ENCODE data around the gene ZNF205. TPM values are rescaled to one million over a fixed set of nuclear protein-coding genes. Genes with fewer than 3 reads are reported as not detected.

Gene ZNF205
- total RNA-seq, 2 experiments from 2014 or later: not detected

DNA sequence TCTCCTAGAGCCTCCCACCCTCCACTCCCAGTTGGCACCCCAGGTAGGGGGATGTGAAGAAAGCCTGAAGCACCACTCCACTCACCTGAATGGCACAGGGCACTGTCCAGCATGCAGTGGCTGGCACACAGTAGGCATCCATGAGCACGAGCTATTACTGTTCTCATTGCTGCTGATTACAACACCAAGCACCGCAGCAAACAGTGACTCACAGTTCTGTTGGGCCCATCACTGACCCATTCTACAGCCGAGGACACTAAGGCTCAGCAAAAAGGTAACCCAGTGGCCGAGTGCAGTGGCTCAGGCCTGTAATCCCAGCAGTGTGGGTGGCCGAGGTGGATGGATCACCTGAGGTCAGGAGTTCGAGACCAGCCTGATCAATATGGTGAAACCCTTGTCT is 16.0 kb upstream of the ZNF205 start:
- Mint-ChIP-seq H3K4me3 (no peak overlapping the region), H3K9me3 (no peaks in the 10 kb centered on the region), H3K27ac (no peak overlapping the region), H3K4me1 (peaks cover 55% of the 10 kb centered on the region), H3K36me3 (ENCODE audit: low read depth) (no peaks in the 10 kb centered on the region), H3K27me3 (no peaks in the 10 kb centered on the region)
- DNase-seq: no peak
- ChIA-PET POLR2A (interaction anchor here (0.6 to 8.8 kb wide), 8 partner anchors 10 to 113 kb away, joined by 3 to 84 read pairs (median 4); partner anchors contain the start of gene IL32), CTCF (interaction anchor here (1.0 to 12.1 kb wide), 18 partner anchors 9 to 68 kb away, joined by 3 to 254 read pairs (median 6); partner anchors contain the start of genes IL32 and ZNF213)

DNA sequence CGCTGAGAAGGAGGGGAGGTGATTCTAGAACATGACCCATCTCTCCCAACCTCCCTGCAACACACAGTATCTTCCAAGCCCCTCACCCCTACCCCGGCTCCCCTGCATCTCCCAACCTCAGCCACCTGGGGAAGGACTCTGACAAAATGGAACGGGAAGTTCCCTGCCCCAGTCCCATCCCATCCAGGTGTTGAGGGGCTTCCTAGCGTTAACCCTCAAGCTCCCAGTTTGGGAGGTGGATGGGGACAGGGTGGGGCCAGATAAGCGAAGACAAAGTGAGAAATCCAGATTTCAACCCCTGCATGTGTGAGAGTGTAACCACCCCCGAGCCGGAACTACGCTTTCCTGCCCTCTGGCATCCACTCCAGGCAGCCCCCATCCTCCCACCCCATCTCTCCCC is 15.1 kb upstream of the ZNF205 start:
- Mint-ChIP-seq H3K4me3 (no peak overlapping the region), H3K4me1 (peaks cover 57% of the 10 kb centered on the region), H3K27me3 (no peaks in the 10 kb centered on the region), H3K36me3 (ENCODE audit: low read depth) (no peaks in the 10 kb centered on the region), H3K27ac (no peak overlapping the region), H3K9me3 (no peaks in the 10 kb centered on the region)
- no peak for DNase-seq
- CTCF ChIA-PET: interaction anchor here (0.5 to 12.1 kb wide), 9 partner anchors 10 to 134 kb away, joined by 3 to 254 read pairs (median 5); partner anchors contain the start of gene ZNF213
- POLR2A ChIA-PET: interaction anchor here (2.0 to 8.8 kb wide), 2 partner anchors 21 to 35 kb away, joined by 6 to 84 read pairs; no protein-coding TSS in a partner anchor

DNA sequence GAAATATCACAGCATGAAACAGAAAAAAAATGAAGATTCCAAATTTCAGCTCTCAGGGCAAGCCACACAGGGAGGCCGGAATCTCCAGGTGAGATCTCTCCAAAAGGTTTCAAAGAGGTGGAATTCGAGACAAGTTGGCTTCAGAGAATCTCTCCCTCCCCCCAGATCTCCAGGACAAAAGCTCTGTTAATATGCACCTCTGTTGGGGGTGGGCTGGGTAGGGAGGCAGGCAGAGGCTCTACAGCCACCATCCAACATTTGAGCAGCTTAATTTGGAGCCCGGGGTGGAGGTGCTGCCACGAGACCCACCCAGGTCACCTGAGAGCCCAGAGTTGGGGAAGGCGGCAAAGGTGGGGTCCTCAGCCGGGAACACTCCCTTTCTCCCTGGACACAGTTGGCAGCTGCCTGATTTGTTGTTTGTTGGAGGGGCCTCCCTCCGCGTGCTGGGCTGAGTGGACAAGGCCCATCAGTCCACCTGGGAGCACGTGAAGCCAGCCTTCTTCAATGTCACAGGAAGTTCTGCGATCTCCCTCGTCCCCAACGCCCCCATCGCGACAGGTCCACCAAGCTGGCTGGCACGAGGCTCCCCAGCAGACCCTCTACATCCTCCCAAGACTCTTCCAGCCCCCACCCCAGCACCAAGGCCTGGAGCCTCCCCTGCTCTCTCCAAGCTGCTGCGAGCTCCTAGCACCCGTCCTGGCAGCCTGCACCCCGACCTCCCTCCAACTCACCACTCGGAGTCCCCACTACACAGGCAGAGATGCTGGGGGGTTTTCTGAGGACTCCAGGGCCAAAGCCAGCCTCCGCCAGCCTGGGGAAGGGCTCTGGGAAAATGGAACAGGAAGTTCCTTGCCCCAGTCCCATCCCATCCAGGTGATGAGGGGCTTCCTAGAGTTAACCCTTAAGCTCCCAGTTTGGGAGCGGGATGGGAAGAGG is 13.7 kb upstream of the ZNF205 start, which contains the start of gene ZSCAN10:
TSS of gene ZSCAN10 (minus strand) at position 836 of the 936 bp plus-strand sequence. CDS start 6,357 bp downstream, outside the sequence.
- ChIA-PET POLR2A (interaction anchor here (0.8 to 8.8 kb wide), 11 partner anchors 8 to 59 kb away, joined by 3 to 84 read pairs (median 3); partner anchors contain the start of gene ZNF213), CTCF (interaction anchor here (0.7 to 12.1 kb wide), 11 partner anchors 7 to 71 kb away, joined by 3 to 254 read pairs (median 5); partner anchors contain the start of gene ZNF213)
- Mint-ChIP-seq H3K9me3 (no peaks in the 10 kb centered on the region), H3K4me1 (peaks cover 70% of the 10 kb centered on the region), H3K36me3 (ENCODE audit: low read depth) (no peaks in the 10 kb centered on the region), H3K27ac (peak within 1 kb of the TSS; percentile 80), H3K27me3 (no peaks in the 10 kb centered on the region), H3K4me3 (peak within 1 kb of the TSS; percentile 75)
- DNase-seq: no peak

DNA sequence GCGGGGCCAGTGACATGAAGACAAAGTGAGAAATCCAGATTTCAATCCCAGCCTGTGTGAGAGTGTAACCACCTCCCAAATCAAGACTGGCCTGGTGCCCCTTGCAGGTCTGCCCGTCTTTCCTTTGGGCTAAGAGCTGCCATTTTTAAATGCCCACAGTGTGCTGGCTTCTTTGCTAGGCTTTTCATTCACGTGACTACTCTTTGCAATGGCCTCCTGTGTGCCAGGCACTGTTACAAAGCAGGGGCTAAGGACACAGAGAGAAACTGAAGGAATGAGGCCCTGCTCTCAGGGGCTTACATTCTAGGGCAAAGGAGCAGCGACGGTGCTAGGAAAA is 13.0 kb upstream of the ZNF205 start:
- no peak overlapping the region for H3K4me3 Mint-ChIP-seq
- H3K27ac Mint-ChIP-seq: no peak overlapping the region
- peaks cover 68% of the 10 kb centered on the region for H3K4me1 Mint-ChIP-seq

DNA sequence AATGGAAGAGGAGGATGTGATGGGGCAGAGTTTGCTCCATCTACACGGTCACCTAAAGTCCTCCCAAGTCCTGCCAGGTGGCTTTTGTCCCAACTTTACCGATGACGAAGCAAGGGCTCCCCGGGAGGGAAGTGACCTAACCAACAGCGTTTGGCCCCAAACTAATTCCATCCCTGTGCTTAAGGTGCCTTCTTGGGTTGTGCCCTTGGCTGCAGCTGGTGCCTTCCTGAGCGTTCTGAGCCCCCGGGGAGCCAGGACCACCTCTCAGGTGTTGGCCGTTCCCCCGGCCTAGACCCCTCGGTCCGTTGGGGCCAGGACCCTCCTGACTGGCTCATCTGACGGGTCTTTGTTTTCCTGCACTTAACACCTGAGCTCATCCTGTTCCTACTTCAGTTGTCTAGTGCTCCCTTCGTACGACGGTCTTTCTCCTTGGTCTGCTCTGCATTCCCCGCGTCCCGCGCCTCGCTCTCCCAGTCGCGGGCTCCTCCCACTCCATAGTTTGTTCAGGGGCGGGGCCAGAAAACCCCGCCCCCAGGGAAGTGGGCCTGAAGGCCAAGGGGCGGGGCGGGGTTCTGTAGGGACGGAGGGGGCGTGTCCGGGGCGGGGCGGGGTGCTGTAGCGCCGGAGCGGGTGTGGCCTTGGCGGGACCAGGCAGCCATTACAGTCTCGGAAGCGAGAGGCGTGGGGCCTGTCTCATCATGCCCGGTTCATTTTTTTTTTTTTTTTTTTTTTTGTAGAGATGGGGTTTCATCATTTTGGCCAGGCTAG is 12.5 kb upstream of the ZNF205 start:
- Mint-ChIP-seq H3K27me3 (no peaks in the 10 kb centered on the region), H3K27ac (peak overlapping the region; percentile 80), H3K4me1 (peaks cover 66% of the 10 kb centered on the region), H3K36me3 (ENCODE audit: low read depth) (no peaks in the 10 kb centered on the region), H3K4me3 (peak overlapping the region; percentile 75), H3K9me3 (no peaks in the 10 kb centered on the region)
- POLR2A ChIA-PET: interaction anchor here (0.9 to 8.8 kb wide), 11 partner anchors 22 to 404 kb away, joined by 3 to 84 read pairs (median 6); partner anchors contain the start of genes IL32 and ZNF213
- peak; percentile 96 for DNase-seq
- CTCF ChIA-PET: interaction anchor here (1.2 to 12.1 kb wide), 4 partner anchors 9 to 30 kb away, joined by 3 to 254 read pairs (median 8); partner anchors contain the start of gene ZNF213

More for the DNA sequence above, 13.0 kb upstream of the ZNF205 start:
- POLR2A ChIA-PET: interaction anchor here (0.9 to 8.8 kb wide), 8 partner anchors 23 to 58 kb away, joined by 3 to 84 read pairs (median 5); partner anchors contain the start of genes IL32 and ZNF213
- DNase-seq: no peak
- no peaks in the 10 kb centered on the region for H3K36me3 Mint-ChIP-seq (ENCODE audit: low read depth)
- CTCF ChIA-PET: interaction anchor here (0.7 to 12.1 kb wide), 6 partner anchors 8 to 71 kb away, joined by 3 to 254 read pairs (median 6); partner anchors contain the start of gene ZNF213
- no peaks in the 10 kb centered on the region for H3K27me3 Mint-ChIP-seq
- no peaks in the 10 kb centered on the region for H3K9me3 Mint-ChIP-seq

DNA sequence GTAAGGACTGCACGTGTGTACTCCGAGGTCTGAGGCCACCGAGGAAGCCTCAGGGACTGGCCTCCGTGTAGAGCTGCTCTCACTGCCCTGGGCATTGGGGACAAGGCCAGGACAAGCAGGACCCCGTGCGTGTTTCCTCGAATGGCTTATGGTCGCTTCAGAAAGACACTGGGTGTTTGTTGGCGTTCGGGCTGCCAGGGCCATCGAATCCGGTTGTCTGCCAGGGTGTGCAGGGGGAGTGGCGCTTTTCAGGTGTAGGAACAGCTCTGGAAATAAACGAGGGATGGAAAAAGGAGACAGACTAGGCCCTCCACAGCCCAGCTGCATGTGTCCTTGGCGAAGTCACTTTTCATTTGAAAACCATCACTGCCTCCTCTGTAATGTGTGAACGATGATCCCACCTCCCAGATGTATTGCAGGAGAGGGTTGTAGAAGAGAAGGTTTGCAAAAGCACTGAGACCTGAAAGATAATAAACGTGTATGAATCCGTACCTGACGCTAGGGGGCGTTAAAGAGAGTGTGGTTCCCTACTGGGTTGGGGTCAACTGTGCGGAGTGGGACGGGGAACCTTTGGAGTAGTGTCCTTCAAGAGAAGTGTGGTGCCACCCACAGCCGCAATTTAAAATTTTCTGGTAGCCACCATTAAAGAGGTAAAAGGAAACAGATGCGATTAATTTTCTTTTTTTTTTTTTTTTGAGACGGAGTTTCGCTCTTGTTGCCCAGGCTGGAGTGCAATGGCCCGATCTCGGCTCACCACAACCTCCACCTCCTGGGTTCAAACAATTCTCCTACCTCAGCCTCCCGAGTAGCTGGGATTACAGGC is 11.2 kb upstream of the ZNF205 start:
- peaks cover 67% of the 10 kb centered on the region for H3K4me1 Mint-ChIP-seq
- no peaks in the 10 kb centered on the region for H3K9me3 Mint-ChIP-seq
- H3K4me3 Mint-ChIP-seq: peak overlapping the region; percentile 79
- H3K36me3 Mint-ChIP-seq (ENCODE audit: low read depth): no peaks in the 10 kb centered on the region
- peak overlapping the region; percentile 94 for H3K27ac Mint-ChIP-seq
- CTCF ChIA-PET: interaction anchor here (0.7 to 12.1 kb wide), 14 partner anchors 10 to 181 kb away, joined by 3 to 254 read pairs (median 6); partner anchors contain the start of genes IL32 and ZNF213
- no peaks in the 10 kb centered on the region for H3K27me3 Mint-ChIP-seq
- DNase-seq: peak; percentile 70
- POLR2A ChIA-PET: interaction anchor here (0.6 to 8.8 kb wide), 15 partner anchors 16 to 403 kb away, joined by 3 to 84 read pairs (median 6); partner anchors contain the start of genes IL32 and ZNF213

DNA sequence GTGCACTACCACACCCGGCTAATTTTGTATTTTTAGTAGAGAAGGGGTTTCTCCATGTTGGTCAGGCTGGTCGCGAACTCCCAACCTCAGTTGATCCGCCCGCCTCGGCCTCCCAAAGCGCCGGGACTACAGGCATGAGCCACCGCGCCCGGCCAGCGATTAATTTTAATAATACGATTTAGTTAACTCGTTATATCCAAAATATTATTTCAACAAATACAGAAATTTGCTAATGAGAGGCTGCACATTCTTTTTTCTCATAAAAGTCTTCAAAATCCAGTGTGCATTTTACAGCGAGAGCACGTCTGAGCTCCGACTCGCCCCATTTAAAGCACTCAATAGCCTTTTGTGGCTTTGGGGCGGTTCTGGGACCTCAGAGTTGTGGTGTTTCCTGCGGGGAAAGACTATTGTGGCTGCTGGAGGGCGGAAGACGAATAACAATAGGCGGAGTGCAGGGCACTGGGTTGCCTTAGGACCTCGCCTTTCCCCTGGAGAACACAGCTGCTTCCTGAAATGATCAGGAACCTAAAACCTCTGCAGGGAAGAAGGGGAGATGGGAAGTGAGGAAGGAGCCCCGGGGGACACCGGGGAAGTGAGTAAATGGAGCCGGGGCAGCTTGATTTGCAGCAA is 10.4 kb upstream of the ZNF205 start:
- DNase-seq: peak; percentile 63
- Mint-ChIP-seq H3K4me3 (peak overlapping the region; percentile 79), H3K27me3 (no peaks in the 10 kb centered on the region), H3K36me3 (ENCODE audit: low read depth) (no peaks in the 10 kb centered on the region), H3K9me3 (no peaks in the 10 kb centered on the region), H3K27ac (peak overlapping the region; percentile 94), H3K4me1 (peaks cover 66% of the 10 kb centered on the region)
- ChIA-PET CTCF (interaction anchor here (0.7 to 12.1 kb wide), 11 partner anchors 12 to 182 kb away, joined by 3 to 254 read pairs (median 7); partner anchors contain the start of gene ZNF213), POLR2A (interaction anchor here (0.9 to 8.8 kb wide), 12 partner anchors 15 to 81 kb away, joined by 3 to 84 read pairs (median 5); partner anchors contain the start of genes IL32 and ZNF213)

DNA sequence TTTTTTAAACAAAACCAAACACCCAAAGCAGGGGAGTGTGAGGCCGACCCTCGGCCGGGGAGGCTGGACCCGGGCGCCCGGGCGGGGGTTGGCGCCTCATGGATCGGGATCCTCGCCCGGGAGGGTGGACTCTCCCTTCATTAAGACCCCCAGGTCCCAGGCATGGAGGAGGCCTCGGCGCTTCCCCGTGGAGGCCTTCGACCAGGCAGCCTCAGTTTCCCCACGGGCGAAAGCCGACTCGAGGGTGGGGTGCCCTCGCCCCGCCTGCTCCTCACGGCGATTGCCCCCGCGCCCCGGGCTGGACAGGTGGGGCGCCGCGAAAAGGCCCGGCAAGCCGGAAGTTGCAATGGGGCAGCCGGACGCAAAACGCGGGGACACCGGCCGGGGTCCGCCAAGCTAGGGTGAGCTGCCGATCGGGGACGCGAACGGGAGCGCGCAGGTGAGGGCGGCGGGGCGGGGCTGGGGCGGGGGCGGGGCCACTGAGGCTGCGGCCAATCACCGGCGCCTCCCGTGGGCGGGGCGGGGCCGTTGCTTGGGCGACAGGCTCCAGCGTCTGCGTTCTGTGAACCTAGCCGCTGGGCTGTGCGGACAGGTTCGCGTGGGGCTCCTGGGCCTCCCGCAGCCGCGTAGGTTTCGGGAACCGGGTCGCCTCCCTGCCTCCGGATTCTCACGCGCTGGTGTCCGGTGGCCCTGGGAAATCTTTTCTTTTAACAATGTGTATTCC is 6.0 kb upstream of the ZNF205 start:
- DNase-seq: peak; percentile 92
- Mint-ChIP-seq H3K9me3 (no peaks in the 10 kb centered on the region), H3K36me3 (ENCODE audit: low read depth) (no peaks in the 10 kb centered on the region), H3K27ac (peak overlapping the region; percentile 81), H3K27me3 (peaks cover 5% of the 10 kb centered on the region), H3K4me3 (peak overlapping the region; percentile 76), H3K4me1 (peaks cover 42% of the 10 kb centered on the region)
- ChIA-PET POLR2A (interaction anchor here (0.5 to 1.7 kb wide), 8 partner anchors 8 to 41 kb away, joined by 3 to 12 read pairs (median 5); partner anchors contain the start of gene IL32), CTCF (interaction anchor here (0.7 to 3.3 kb wide), 7 partner anchors 8 to 78 kb away, joined by 3 to 28 read pairs (median 4); partner anchors contain the start of gene ZNF213)

DNA sequence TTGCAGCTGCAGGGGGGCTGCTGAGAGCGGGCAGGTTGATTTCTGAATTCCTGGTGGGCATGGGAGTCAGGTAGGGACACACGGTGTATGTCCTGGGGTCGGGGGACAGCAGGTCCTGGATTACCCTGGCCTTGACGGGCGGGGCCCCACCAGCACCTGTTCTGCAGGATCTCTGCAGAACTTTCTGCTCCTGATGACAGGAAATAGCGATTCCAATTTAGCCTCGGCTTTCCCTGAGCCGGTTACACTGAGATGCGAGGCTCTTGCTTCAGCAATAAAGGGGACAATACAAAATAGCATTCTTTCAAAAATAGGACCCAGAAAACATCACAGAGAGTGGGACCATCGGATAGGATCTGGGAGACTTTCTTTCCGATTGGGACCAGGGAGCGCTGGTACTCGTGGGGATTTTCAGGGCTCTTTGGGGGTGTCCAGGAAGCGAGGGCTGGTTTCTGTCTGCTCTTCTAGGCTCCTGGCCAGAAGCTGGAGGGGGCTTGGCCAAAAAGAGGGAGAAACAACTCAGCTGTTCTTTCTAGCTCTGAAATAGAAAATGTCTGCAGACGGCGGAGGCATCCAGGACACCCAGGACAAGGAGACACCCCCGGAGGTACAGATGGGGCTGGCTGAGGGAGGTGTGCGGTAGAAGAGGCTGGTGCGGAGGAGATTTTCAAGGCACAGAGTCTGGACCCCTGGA is 642 bp downstream of the ZNF205 start:
- peaks cover 27% of the 10 kb centered on the region for H3K27me3 Mint-ChIP-seq
- H3K27ac Mint-ChIP-seq: no peak overlapping the region
- H3K4me3 Mint-ChIP-seq: no peak overlapping the region
- CTCF ChIA-PET: interaction anchor here (2.0 to 3.4 kb wide), 2 partner anchors 12 to 16 kb away, joined by 7 to 12 read pairs; no protein-coding TSS in a partner anchor
- peaks cover 2% of the 10 kb centered on the region for H3K4me1 Mint-ChIP-seq
- DNase-seq: no peak
- no peaks in the 10 kb centered on the region for H3K36me3 Mint-ChIP-seq (ENCODE audit: low read depth)
- no peaks in the 10 kb centered on the region for H3K9me3 Mint-ChIP-seq
- POLR2A ChIA-PET: no interaction called here

All from activated CD4-positive, alpha-beta memory T cell treated with anti-CD3 and anti-CD28 coated beads, Interleukin-2, amount 10 ng/mL, durations not matched to agents 7 days and 5 days (primary cell).